H1 (cell line): Measurements from ENCODE around the gene LZTFL1. TPM values are rescaled to one million over a fixed set of nuclear protein-coding genes. Genes with fewer than 3 reads are reported as not detected.

Experiments
- CHD1 ChIP-seq: IDR thresholded peaks from 2 replicates; pipeline ENCODE4 v1.6.1; 2012; ENCODE audit warnings: low read depth, low read length, improper control_type of control experiment
- HDAC2 ChIP-seq, 2 experiments: fragments of 300-600 bp in 1 of 2; sonication (generic) in 1 of 2; IDR thresholded peaks; 2 replicates each; pipeline ENCODE4 v1.6.1; 2011 to 2012; ENCODE audit warnings: low read depth in 2 of 2, low read length in 2 of 2, mild to moderate bottlenecking in 2 of 2, moderate library complexity in 2 of 2, borderline replicate concordance in 1 of 2, inconsistent platforms in 1 of 2
- JUND ChIP-seq: IDR thresholded peaks from 2 replicates; pipeline ENCODE4 v1.6.1; 2011; ENCODE audit warnings: mild to moderate bottlenecking, improper control_type of control experiment, low read length
- POLR2A ChIP-seq, 2 experiments: IDR thresholded peaks; 1 replicate in 1 of 2; 2 replicates in 1 of 2; pipeline ENCODE4 v1.6.1; 2011; ENCODE audit warnings: low read depth in 2 of 2, low read length in 2 of 2, mild to moderate bottlenecking in 2 of 2; ENCODE audit errors: control extremely low read depth in 1 of 2
- SP4 ChIP-seq: IDR thresholded peaks from 2 replicates; pipeline ENCODE4 v1.6.1; 2012; ENCODE audit warnings: low read length, inconsistent platforms
- polyA plus RNA-seq, 7 experiments: library from polyadenylated mRNA; depleted of rRNA in 3 of 7; stranded (reverse) in 5 of 7; unstranded in 2 of 7; fragments of >200 nt in 5 of 7; fragments of 200-250 nt in 2 of 7; gene quantifications; 1 replicate in 5 of 7; 2 replicates in 1 of 7; 4 replicates in 1 of 7; pipeline versions ENCODE4 v1.2.1 to v1.2.3, GENCODE V29; 2011 to 2013; ENCODE audit warnings: missing spikeins in 2 of 7, mixed read lengths in 2 of 7
- total RNA-seq: library from RNA; stranded (reverse); fragmentation: NEBNext Ultra II Directional; extraction: Animal tissue kit (Norgen Biotek cat#: 25700); gene quantifications from 2 replicates; pipeline ENCODE4 v1.2.1, GENCODE V29; 2021
- TF ChIP-seq, protein P1 (sequence below), 3 experiments: IDR thresholded peaks; 1 replicate in 2 of 3; 2 replicates in 1 of 3; pipeline versions ENCODE4 v1.5.1 to v1.6.1; 2011; ENCODE audit warnings: low read length in 3 of 3, mild to moderate bottlenecking in 3 of 3, inconsistent platforms in 2 of 3, low read depth in 1 of 3, moderate library complexity in 1 of 3; ENCODE audit not compliant: insufficient read depth in 1 of 3; ENCODE audit errors: control extremely low read depth in 1 of 3
- TF ChIP-seq, protein P2 (sequence below): IDR thresholded peaks from 2 replicates; pipeline ENCODE4 v1.6.1; 2012; ENCODE audit warnings: inconsistent platforms

LZTFL1 gene
- total and polyA plus RNA-seq, 2 of the 8 experiments (the other 6 are each of a cell fraction or from before 2014, with no cell fraction given) = 8.7 to 11.5 TPM

DNA sequence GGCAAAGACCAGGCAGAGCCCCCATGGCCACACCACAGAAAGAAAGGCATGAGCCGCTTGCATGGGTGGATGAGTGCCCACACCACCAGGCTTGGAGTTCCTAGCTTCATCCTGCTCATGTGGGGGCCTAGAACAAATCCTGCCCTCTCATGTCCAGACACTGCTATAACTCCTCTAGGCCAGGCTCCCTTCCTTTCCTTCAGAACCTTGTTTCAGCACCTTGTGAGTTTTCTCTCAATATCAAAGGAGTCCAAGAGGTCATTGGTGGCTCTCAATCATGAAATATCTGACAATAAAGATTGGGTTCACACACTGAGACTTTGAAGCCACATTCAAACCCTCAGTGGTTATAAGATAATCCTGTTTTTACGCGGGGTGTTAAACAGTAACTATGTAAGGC is 58.3 kb downstream of the LZTFL1 start (continued):
- TF ChIP-seq, protein P1, sequence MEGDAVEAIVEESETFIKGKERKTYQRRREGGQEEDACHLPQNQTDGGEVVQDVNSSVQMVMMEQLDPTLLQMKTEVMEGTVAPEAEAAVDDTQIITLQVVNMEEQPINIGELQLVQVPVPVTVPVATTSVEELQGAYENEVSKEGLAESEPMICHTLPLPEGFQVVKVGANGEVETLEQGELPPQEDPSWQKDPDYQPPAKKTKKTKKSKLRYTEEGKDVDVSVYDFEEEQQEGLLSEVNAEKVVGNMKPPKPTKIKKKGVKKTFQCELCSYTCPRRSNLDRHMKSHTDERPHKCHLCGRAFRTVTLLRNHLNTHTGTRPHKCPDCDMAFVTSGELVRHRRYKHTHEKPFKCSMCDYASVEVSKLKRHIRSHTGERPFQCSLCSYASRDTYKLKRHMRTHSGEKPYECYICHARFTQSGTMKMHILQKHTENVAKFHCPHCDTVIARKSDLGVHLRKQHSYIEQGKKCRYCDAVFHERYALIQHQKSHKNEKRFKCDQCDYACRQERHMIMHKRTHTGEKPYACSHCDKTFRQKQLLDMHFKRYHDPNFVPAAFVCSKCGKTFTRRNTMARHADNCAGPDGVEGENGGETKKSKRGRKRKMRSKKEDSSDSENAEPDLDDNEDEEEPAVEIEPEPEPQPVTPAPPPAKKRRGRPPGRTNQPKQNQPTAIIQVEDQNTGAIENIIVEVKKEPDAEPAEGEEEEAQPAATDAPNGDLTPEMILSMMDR (IDR thresholded peaks at IDR 0.05; ENCODE audit: control extremely low read depth in 1 of 3, insufficient read depth in 1 of 3, low read depth in 1 of 3, low read length in 3 of 3) = peak in 2 of 3 experiments; percentile 2 to 36; a peak in 2 of 4 replicates
- TF ChIP-seq POLR2A (IDR thresholded peaks at IDR 0.05; ENCODE audit: control extremely low read depth in 1 of 2, low read depth in 2 of 2, low read length in 2 of 2) = no peak
- TF ChIP-seq, protein P2, sequence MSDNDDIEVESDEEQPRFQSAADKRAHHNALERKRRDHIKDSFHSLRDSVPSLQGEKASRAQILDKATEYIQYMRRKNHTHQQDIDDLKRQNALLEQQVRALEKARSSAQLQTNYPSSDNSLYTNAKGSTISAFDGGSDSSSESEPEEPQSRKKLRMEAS = no peak
- no peak for TF ChIP-seq CHD1
- TF ChIP-seq JUND = no peak
- no peak for TF ChIP-seq HDAC2 (IDR thresholded peaks at IDR 0.05; ENCODE audit: borderline replicate concordance in 1 of 2, low read depth in 2 of 2, low read length in 2 of 2)
- TF ChIP-seq SP4 = no peak
